Measurements from ENCODE around the gene CLN6. TPM values are rescaled to one million over a fixed set of nuclear protein-coding genes. Genes with fewer than 3 reads are reported as not detected.

CLN6 gene
- total RNA-seq, 1 experiment from 2014 or later, result 76.7 TPM

DNA sequence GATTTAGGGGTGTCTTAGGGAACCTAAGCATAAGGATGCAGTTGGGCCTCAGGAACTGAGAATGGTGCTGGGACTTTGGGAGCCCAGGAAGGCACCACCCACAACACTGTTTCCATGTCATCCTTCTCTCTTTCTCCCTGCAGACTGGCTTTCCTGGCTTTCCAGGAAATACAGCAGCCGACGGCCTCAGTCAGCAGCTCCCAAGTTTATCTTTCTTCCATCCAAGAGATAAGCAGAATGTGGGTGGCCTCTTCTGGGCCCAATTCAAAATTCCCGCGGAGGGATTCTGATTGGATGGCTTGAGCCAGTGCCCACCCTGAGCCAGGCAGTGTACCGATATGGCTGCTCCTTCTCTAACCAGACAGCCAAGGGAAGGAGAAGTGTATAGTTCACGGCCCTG is 4.5 kb upstream of the CLN6 start:
- Mint-ChIP-seq H3K4me1 (ENCODE audit: low read depth, unreplicated experiment) (peaks cover 32% of the 10 kb centered on the region), H3K36me3 (ENCODE audit: insufficient read depth, unreplicated experiment) (peaks cover 4% of the 10 kb centered on the region), H3K27me3 (ENCODE audit: insufficient read depth, unreplicated experiment) (no peaks in the 10 kb centered on the region), H3K9me3 (ENCODE audit: unreplicated experiment) (peaks cover 9% of the 10 kb centered on the region), H3K4me3 (ENCODE audit: unreplicated experiment) (no peak overlapping the region), H3K27ac (ENCODE audit: unreplicated experiment) (no peak overlapping the region)
- intact Hi-C loops (cut with micrococcal nuclease; ENCODE audit: unreplicated experiment), result no loop called here
- no peaks in the 10 kb centered on the region for H3K9me3 ChIP-seq
- ChIA-PET CTCF (no interaction called here), POLR2A (no interaction called here)
- H3K36me3 ChIP-seq (ENCODE audit: control insufficient read depth, insufficient read depth, low read length), result no peaks in the 10 kb centered on the region
- no peaks in the 10 kb centered on the region for H3K27me3 ChIP-seq (replicated peaks; ENCODE audit: control insufficient read depth, insufficient read depth, low read length)
- no peak for DNase-seq
- BruUV-seq (replicated peaks), result no TSS peak
- TF ChIP-seq, protein P1, sequence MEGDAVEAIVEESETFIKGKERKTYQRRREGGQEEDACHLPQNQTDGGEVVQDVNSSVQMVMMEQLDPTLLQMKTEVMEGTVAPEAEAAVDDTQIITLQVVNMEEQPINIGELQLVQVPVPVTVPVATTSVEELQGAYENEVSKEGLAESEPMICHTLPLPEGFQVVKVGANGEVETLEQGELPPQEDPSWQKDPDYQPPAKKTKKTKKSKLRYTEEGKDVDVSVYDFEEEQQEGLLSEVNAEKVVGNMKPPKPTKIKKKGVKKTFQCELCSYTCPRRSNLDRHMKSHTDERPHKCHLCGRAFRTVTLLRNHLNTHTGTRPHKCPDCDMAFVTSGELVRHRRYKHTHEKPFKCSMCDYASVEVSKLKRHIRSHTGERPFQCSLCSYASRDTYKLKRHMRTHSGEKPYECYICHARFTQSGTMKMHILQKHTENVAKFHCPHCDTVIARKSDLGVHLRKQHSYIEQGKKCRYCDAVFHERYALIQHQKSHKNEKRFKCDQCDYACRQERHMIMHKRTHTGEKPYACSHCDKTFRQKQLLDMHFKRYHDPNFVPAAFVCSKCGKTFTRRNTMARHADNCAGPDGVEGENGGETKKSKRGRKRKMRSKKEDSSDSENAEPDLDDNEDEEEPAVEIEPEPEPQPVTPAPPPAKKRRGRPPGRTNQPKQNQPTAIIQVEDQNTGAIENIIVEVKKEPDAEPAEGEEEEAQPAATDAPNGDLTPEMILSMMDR (IDR thresholded peaks at IDR 0.05; ENCODE audit: insufficient read depth in 1 of 2, low read depth in 1 of 2, low read length in 1 of 2, severe bottlenecking in 1 of 2, unreplicated experiment in 1 of 2), result no peak
- H3K4me3 ChIP-seq (ENCODE audit: low read depth, low read length), result no peak overlapping the region
- peaks cover 30% of the 10 kb centered on the region for H3K4me1 ChIP-seq

DNA sequence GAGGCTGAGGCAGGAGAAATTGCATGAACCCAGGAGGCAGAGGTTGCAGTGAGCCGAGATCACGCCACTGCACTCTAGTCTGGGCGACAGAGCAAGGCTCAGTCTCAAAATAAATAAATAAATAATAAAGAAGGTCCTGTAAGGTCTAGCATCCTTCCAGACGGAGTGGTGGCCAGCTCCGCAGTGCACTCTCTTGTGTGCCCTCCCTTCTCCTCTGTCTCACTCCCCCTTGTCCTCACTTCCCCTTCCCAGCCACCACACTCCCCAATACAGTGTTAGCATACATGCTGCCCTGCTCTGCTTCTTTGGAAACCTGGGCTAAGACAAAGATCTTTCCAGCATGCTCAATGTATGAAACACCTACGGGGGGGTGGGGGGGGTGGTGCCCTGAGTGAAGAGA is 3.4 kb upstream of the CLN6 start:
- H3K4me3 ChIP-seq (ENCODE audit: low read depth, low read length), result no peak overlapping the region
- Mint-ChIP-seq H3K27me3 (ENCODE audit: insufficient read depth, unreplicated experiment) (no peaks in the 10 kb centered on the region), H3K4me3 (ENCODE audit: unreplicated experiment) (no peak overlapping the region), H3K27ac (ENCODE audit: unreplicated experiment) (no peak overlapping the region), H3K36me3 (ENCODE audit: insufficient read depth, unreplicated experiment) (peaks cover 4% of the 10 kb centered on the region), H3K4me1 (ENCODE audit: low read depth, unreplicated experiment) (peaks cover 37% of the 10 kb centered on the region), H3K9me3 (ENCODE audit: unreplicated experiment) (peaks cover 9% of the 10 kb centered on the region)
- BruUV-seq (replicated peaks), result no TSS peak
- CTCF ChIA-PET, result no interaction called here
- TF ChIP-seq, protein P1 (IDR thresholded peaks at IDR 0.05; ENCODE audit: insufficient read depth in 1 of 2, low read depth in 1 of 2, low read length in 1 of 2, severe bottlenecking in 1 of 2, unreplicated experiment in 1 of 2), result no peak
- POLR2A ChIA-PET, result no interaction called here
- DNase-seq, result no peak
- H3K9me3 ChIP-seq, result no peaks in the 10 kb centered on the region
- H3K4me1 ChIP-seq, result peaks cover 30% of the 10 kb centered on the region
- no peaks in the 10 kb centered on the region for H3K36me3 ChIP-seq (ENCODE audit: control insufficient read depth, insufficient read depth, low read length)
- intact Hi-C loops (cut with micrococcal nuclease; ENCODE audit: unreplicated experiment), result no loop called here
- H3K27me3 ChIP-seq (replicated peaks; ENCODE audit: control insufficient read depth, insufficient read depth, low read length), result no peaks in the 10 kb centered on the region

DNA sequence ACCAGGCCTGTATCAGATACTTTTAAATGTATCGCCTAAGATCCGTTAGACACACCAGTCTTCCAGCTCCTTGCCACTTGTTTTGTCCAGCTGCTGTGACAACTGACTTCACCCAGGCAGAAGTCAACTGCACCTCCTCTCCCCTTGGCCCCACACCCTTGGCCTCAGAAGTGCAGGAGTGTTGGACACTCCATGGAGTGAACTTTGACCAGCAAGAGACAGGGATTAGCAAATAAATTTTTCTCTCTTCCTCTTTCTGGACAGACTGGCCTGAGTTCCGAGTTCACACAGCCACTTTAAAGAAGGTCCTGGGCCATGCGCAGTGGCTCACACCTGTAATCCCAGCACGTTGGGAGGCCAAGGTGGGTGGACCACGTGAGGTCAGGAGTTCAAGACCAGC is 2.9 kb upstream of the CLN6 start:
- Mint-ChIP-seq H3K4me3 (ENCODE audit: unreplicated experiment) (peak overlapping the region; percentile 28), H3K9me3 (ENCODE audit: unreplicated experiment) (peaks cover 5% of the 10 kb centered on the region)

More for the DNA sequence above, 2.9 kb upstream of the CLN6 start:
- H3K27me3 ChIP-seq (replicated peaks; ENCODE audit: control insufficient read depth, insufficient read depth, low read length), result no peaks in the 10 kb centered on the region
- no peaks in the 10 kb centered on the region for H3K27me3 Mint-ChIP-seq (ENCODE audit: insufficient read depth, unreplicated experiment)
- H3K4me1 ChIP-seq, result peaks cover 34% of the 10 kb centered on the region
- intact Hi-C loops (cut with micrococcal nuclease; ENCODE audit: unreplicated experiment), result no loop called here
- peaks cover 41% of the 10 kb centered on the region for H3K4me1 Mint-ChIP-seq (ENCODE audit: low read depth, unreplicated experiment)
- H3K36me3 Mint-ChIP-seq (ENCODE audit: insufficient read depth, unreplicated experiment), result peaks cover 4% of the 10 kb centered on the region
- H3K27ac Mint-ChIP-seq (ENCODE audit: unreplicated experiment), result peak overlapping the region; percentile 46
- no TSS peak for BruUV-seq (replicated peaks)
- TF ChIP-seq, protein P1 (IDR thresholded peaks at IDR 0.05; ENCODE audit: insufficient read depth in 1 of 2, low read depth in 1 of 2, low read length in 1 of 2, severe bottlenecking in 1 of 2, unreplicated experiment in 1 of 2), result no peak
- CTCF ChIA-PET, result no interaction called here
- POLR2A ChIA-PET, result no interaction called here
- H3K9me3 ChIP-seq, result no peaks in the 10 kb centered on the region
- peak; percentile 58 to 75 for DNase-seq
- H3K4me3 ChIP-seq (ENCODE audit: low read depth, low read length), result no peak overlapping the region
- H3K36me3 ChIP-seq (ENCODE audit: control insufficient read depth, insufficient read depth, low read length), result no peaks in the 10 kb centered on the region
